HG03060 (cell line): ENCODE data around the gene ENPP1.

Source experiments
- ATAC-seq: cut with Tn5 transposase; IDR thresholded peaks from one replicate; pipeline ENCODE4 v1.9.1; 2021; ENCODE audit warnings: low read depth, moderate number of reproducible peaks; ENCODE audit not compliant: unreplicated experiment

The ENPP1 gene

DNA sequence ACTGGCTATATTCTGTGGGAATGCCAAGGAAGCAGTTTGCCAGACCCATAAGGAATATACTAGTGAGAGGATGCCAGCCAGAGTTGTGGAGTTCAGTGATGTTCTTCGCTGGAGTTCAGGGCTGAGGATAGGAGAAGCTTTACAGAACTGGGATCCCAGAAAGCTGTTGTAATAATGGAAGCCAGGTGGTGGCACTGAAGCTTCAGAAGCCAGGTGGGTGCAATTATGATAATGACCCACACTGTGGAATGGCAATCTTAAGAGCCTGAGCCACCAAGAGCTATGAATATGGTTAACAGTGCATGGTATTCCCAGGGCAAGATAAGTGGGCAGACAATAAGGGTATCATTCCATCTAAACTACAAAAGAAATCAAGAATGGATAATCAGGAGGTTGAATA lies 25.1 kb upstream of the ENPP1 start:
- ATAC-seq, result no peak

DNA sequence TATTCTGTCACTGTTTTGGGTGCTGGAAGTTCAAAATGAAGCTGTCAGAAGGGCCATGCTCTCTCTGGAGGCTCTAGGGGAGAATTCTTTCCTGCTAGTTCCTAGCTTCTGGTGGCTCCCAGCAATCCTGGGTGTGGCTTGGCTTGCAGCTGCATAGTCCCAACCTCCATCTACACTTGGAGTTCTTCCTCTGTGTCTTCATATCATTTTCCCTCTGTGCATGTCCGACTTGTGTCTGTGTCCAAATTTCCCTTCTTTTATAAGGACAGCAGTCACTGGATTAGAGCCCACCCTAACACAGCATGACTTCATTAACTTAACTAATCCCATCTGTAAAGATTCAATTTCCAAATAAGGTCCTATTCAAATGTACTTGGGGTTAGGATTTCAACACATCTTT lies 23.3 kb upstream of the ENPP1 start:
- ATAC-seq, result no peak

DNA sequence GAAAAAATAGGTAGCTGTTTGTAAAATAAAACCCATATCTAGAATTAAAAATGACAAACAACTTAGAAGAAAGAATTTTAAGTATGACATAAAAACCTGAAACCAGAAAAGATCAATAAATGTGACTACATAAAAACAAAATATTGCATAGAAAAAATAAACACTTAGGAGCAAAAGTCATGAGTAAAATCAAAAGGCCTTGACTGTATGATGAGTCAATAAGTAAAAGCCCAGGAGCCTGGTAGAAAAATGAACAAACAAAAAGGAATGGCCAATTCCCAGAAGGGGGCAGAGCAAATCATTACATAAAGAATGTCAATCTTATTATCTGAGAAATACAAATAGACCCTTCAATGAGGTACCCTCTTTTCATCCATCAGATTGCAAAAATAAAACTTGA lies 20.7 kb upstream of the ENPP1 start:
- ATAC-seq, result no peak

DNA sequence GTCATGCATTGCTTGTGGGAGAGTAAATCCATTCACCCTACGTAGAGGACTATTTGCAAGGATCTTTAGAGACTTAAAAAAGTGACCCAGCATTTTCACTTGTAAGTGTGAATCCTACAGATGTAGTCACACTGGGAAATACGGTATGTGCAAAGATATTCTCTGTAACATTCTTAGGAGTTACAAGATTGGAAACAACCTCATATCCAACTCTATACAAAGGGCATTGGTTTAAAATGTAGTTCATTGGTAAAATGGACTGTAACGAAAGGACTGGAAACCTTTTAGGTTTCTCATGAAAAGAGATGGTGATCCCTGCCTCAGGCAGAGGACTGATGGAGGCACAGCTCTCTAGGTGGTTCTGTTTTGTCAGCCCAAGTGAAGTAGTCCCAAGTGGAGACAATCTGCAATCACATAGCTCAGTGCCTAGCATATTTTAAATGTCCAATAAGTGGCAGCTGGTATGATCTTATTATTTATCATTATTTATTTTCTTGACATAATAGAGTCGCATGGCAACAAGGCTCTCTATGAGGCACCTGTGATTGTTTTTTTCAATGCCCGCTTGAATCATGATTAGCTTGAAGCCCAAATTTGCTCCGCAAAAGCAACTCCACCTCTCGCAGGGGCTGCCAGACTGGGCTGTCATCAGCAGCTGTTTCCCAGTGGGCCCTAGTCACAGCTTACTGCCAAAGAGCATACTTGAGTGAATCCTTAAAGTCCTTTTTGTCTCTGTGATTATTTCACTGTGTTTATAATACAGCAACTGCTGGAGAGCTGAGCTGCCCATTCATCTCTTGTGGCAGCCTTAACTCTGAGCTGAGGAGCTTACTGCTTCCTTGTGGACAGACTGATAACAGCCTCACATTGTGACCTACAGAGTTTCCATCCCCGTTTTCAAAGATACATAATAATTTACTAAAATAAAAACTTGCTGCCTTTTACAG lies 19.8 kb upstream of the ENPP1 start:
- no peak for ATAC-seq

DNA sequence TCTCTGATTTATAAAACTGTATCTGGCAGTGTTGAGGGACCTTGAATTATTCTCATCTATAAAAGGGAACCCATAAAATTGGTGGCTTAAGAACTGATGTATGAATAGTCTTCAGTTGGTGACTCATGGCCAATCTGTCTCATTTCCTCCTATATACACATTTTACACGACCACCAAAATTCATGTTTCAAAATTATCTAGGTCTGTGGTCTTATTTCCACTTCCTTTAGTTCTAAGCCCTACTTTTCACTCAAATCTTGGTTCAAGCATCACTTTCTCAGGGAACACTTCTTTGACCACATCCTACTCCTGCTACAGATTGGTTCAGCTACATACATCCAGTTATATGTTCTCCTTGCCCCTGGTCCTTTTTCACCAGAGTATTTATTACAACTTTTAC lies 18.6 kb upstream of the ENPP1 start:
- ATAC-seq, result no peak

DNA sequence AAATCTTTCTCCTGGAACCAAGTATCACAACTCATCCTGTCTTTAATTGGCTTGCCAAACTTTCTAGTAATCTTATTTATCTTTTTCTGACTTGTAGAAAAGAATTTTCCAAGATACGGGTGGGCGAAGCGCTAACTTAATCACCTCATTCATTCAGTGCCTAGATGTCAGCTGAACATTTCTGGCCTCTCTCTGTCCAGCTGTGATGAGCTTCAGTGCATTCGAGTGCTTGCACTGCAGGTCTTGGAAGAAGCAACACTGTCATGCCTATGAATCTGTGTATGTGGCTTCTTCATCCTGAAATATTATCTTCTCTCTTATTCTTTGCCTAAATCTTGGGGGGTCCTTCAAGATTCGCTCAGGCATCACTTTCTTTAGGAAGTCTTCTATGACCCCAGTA lies 16.3 kb upstream of the ENPP1 start:
- no peak for ATAC-seq

DNA sequence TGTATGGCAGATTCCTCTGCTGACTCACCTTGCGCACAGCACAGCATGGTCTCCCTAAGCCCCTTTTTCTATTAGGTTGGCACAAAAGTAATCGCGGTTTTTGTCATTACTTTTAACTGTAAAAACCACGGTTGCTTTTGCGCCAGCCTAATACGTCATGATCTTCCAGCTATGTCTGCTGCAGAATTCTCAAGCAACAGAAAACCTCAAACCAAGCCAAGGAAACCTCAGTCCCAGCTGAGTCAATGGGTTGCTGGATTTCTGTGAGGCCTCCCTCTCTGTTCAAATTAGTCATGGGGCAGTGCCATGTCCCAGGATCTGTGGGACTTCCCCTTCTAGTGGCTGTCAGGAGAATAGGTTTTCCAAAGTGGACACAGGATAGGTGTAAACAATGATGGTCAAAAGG lies 15.7 kb upstream of the ENPP1 start:
- no peak for ATAC-seq

DNA sequence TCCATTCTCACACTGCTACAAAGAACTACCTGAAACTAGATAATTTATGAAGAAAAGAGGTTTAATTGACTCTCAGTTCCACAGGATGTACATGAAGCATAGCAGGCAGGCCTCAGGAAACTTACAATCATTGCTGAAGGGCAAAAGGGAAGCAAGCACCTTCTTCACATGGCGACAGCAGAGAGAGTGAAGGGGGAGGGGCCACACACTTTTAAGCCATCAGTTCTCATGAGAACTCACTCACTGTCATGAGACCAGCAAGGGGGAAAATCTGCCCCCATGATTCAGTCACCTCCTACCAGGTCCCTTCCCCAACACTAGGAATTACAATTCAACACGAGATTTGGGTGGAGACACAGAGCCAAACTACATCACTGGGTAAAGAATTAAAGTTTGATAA lies 12.5 kb upstream of the ENPP1 start:
- ATAC-seq, result no peak

DNA sequence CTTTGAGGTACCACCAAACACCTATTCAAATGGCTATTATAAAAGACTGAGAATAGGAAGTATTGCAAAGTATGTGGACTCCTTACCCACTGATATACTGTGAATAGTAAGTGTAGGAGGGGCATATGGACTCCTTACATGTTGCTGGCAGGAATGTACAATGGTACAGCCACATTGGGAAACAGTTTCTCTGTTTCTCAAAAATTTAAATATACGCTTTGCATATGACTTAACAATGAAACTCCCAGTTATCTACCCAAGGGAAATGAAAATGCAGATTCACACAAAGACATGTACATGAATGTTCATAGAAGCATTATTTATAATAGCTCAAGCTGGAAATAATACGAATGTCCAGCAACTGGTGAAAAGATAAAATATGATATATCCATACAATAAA lies 5.5 kb upstream of the ENPP1 start:
- ATAC-seq, result no peak

DNA sequence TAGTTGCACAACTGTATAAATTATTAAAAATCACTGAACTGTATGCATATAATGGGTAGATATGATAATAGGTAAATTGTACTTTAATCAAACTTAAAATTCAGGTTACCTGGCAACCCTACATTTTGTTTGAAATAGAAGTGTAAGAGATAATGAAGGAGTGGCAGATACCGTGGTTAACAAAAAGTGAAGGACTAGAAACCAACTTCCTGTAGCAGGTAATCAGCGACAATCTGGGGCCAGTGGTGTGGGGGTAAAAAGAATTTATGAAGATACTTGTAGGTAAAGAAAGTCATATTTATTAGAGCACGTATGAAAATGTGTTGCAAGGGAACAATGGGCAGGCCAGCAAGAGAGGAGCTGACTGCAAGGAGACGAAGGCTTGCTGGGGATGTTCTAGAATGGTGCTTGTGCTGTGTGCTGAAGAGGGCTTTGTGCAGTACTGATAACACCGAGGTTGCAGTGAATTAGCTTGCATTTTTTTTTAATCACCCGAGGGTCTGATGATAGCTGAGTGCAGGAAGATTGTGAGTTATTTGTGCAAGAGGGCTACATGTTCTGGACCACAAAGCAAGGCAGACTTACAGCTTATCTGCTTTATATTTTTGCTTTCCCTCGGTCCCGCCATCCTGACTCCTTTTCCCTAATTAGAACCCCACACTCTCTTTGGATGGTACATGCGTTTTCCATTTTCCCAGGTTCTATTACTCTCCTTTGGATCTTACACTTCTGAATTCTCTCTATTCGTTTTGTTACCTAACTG lies 4.6 kb upstream of the ENPP1 start:
- no peak for ATAC-seq

DNA sequence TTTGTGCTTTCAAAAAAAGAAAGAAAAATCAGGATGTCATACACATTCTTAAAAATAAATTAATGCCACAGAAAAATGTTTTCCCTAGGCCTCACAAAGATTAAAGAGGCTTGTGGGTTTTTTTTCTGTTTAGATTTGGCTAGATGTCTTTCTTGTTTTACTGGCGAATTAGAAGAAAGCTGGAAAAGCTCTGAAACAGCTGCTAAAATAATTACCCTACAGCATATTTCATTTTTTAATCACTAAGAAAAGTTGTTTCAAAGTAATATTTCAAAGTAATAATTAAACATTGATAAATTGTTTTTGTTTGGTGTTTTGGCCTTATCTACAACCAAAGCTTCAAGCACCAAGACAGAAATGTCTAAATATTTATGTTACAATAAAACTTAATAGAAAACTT lies 3.7 kb upstream of the ENPP1 start:
- no peak for ATAC-seq

DNA sequence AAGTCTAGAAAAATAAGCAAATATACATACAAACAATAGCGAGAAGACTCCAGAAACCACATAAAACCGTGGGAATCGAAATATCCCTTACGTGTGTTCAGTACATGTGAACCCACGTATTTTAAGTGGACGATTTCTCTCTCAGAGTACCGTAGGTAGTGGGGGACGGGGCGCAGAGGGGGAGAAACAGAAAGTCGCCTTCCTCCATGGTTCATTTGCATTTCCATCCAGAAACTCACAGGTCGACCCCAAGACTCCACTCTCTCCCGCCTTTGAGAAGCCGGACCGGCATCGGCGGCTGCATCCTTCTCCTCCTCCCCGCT lies 538 bp upstream of the ENPP1 start:
- no peak for ATAC-seq

DNA sequence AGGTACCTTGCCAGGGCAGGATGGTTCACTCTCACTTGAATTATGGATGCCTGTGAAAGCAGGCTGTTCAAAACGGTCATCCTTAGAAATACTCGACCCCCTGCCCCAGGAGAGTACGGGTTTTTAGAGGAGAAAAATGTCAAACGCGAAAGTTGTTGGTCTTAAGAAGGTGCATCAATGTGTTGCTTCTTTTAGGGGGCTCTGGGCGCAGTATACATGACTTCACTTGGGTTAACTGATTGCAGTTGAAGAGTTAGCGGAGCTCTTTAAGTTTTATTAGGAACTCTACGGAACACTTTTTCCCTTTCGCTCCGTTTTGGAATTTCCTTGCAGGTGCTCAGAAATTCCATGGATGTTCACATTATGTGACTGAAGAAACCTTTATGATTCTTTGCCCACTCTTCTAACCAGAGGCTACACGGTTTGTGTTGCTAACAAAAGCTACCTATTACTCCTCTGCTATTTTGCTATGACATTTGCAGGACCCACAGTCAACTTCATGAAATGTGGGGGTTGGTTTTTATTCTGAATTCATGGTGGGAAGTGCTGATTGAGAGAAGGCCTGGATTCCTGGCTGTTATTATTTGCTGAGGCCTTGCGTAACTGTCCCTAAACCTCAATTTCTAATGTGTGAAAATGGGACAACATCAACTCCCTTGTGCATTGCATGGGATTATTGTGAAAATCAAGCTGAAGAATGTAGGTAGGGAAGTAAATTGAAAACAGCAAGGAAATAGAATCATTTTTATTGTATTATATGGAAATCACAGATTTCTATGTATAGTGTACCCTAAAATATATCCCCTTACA lies 845 bp downstream of the ENPP1 start:
- ATAC-seq, result no peak

DNA sequence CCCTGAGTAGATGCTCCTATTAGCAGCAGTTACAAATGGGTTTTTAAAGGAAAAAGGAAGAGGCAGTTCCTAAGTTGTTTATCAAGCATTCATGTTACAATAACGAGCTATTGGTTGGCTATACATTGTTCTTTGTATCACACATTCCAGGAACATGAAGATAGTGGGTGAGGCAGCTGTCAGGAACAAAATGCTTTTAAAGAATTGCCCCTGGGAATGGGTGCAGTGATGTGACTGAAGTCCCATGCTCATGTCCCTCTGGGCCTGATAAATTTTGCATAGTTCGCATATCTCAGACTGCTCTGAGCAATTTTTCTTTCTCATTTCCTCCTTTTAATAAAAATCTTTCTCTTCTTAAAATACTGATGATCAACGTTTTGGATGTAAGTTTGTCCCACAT lies 3.7 kb downstream of the ENPP1 start:
- ATAC-seq, result no peak

DNA sequence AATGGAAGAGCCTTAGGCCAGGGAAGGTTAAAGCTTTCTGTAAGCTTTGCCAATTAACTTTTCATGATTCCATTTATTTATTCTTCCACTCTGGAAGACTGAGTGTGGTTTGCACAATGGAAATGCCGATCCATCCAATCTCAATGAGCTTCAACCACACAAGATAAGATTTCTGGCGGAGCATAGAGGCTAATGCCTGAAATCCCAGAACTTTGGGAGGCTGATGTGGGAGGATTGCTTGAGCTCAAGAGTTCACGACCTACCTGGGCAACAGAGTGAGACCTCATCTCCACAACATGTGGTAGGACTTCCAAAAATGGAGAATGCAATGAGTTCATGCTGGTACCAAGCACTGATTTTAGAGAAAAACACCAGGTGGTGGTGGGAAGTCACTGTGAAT lies 6.2 kb downstream of the ENPP1 start:
- no peak for ATAC-seq

DNA sequence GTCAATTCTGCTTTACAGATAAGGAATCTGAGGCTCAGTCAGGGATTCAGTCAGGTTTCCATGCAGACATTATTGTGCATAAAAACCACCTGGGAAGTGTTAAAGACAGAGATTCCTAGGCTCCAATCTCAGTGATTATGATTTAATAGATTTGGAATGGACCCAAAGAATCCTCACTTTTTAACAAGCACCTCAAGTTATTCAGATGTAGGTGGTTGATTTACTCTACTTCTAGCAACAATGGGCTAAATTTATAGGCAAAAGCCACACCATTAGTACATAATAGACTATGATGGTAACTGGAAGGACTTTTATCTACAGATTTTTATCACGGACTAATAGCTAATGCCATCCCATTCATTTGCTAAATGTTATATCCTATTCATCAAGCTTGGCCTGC lies 9.0 kb downstream of the ENPP1 start:
- ATAC-seq, result no peak

DNA sequence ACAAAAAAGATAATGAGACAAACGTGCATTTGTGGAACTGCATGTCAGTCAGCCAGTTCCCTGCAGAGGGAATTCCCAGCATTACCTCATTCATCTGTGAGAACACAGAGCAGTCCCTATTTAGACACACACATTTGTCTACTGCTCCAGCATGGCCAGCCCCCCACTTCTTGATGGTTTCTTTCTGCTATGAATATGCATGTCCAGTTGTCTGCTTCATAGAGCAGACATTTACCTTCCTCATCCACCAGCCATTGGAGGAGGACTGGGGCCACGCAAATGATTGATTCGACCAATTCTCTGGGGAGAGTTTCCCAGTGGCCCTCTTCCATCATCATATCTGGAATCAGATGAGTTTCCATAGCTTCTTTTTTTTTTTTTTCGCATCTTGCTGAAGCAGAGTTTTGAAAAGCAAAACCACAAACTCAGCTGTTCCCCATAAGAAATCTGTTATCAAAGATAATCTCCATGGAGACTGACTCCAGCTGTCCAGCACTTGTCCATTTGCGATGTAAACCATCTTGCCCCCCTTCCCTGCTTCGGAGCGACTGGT lies 11.8 kb downstream of the ENPP1 start:
- ATAC-seq, result no peak

DNA sequence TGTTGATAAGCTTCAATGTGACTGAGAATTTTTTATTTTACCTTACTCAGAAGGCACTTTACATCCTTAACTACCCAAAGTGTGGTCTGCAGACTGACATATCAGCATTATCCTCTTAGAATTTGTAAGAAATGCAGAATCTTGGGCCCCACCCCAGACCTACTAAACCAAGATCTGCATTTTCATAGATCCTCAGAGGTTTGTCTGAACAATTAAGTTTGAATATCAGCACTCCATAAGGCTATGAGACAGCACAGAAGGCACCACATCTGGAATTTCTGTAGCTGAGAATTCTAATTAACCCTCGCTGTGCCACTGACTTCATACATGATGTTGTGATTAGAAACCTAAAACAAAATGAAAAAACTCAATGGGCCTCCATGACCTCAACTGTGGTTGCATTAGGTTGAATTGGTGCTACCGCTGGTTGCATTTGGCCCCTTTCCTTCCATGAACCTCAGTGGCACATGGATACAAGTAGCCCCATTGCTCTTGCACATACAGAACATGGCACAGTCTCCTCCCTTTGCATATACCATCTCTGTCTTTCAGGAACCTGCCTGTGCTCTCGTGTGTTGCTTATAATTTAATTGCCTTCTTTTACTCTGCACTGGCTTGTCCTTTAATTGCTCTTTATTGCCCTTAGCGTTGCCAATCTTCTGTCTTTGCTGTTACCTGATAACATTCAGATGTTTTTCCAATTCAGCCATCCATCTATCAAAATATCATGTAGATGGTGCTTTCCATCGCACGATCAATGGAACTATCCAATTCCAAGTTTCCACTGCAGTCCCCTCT lies 13.4 kb downstream of the ENPP1 start:
- ATAC-seq, result no peak

DNA sequence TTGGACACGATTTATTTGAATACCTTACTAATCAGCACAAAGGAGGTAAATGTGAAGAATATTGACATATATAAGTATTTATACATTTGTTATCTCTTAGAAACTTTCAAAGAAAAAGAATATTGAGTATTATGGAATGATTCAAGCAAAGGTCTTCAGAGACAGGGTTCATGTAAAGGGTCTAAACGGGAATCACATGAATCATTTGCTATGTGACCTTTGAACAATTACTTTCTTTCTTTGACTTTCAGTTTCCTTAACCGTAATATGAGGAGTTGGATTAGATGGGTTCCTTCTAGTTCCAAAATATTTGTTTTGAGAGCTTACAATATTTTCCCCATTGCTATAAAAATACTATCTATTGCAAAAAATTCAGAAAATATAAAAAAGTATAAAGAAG lies 14.3 kb downstream of the ENPP1 start:
- no peak for ATAC-seq

DNA sequence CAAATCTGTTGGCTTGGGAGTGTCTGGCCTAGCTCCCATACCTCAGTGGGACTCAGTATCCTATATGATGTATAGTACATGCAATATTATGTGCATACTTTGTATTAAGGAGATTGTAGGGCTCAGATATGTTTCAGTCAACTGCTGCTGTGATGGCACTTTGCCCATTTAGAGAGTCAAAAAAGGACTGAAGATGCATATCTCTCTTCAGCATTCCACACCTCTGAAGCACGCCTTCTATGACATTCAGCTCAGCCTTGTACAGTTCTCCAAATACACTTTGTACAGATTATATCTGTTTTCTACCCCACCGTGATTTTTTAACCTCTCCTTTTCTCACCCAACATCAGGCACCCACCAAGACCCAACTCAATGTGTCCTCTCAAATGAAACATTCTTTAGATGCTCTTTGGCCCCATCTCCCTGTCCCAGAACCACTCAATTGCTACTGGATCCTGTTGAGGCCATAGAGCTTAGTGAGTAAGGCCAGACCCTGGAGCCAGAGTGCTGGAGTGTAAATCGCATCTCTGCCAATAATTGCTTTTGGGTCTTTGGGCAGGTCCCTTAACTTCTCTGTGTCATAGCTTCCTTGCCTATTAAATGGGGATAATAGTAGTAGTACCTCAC lies 15.6 kb downstream of the ENPP1 start:
- ATAC-seq, result no peak
